Left ventricle myocardium inferior (tissue), 1 donor: Measurements from ENCODE around the gene KIF21A. TPM values are rescaled to one million over a fixed set of nuclear protein-coding genes. Genes with fewer than 3 reads are reported as not detected.

Experiments
- DNase-seq: peaks from one replicate; pipeline ENCODE4 v3.0.0-alpha.2; 2020
- H3K27ac ChIP-seq: fragments of 200-600 bp; replicated peaks from 2 replicates; pipeline ENCODE4 v1.8.0; 2021
- H3K27me3 ChIP-seq: fragments of 200-600 bp; 2 replicates; pipeline ENCODE4 v1.8.0; 2021; ENCODE audit warnings: low read depth
- H3K36me3 ChIP-seq: fragments of 200-600 bp; 2 replicates; pipeline ENCODE4 v1.8.0; 2021
- H3K4me1 ChIP-seq: fragments of 200-600 bp; 2 replicates; pipeline ENCODE4 v1.8.0; 2021
- H3K4me3 ChIP-seq: fragments of 200-600 bp; 2 replicates; pipeline ENCODE4 v1.8.0; 2021; ENCODE audit warnings: mild to moderate bottlenecking, moderate library complexity
- H3K9me3 ChIP-seq: fragments of 200-600 bp; replicated peaks from 2 replicates; pipeline ENCODE4 v1.8.0; 2021
- CTCF ChIP-seq: fragments of 200-600 bp; IDR thresholded peaks from 2 replicates; pipeline ENCODE4 v1.8.0; 2021; ENCODE audit warnings: antibody characterized with exemption, mild to moderate bottlenecking, borderline replicate concordance
- intact Hi-C: fragments of 100-400 bp; cut with micrococcal nuclease; formaldehyde crosslinking; loops from one replicate; pipeline ENCODE4 v1.11.0; 2022
- total RNA-seq: library from RNA; stranded (reverse); fragmentation: NEBNext Ultra II Directional; extraction: Animal tissue kit (Norgen Biotek cat#: 25700); gene quantifications from one replicate; pipeline ENCODE4 v1.2.1, GENCODE V29; 2021
- donor health status: DM: no; HTN: yes; CAD: no; lungs with severe emphysema.

The KIF21A gene
- total RNA-seq, 1 donor from 2014 or later, result 49.8 TPM

GRCh38 chr12:39357041-39357440 is 85.9 kb downstream of the KIF21A start:
- H3K4me3 ChIP-seq, result no peak overlapping the region
- no peaks in the 10 kb centered on the region for H3K9me3 ChIP-seq
- H3K36me3 ChIP-seq, result peaks cover 20% of the 10 kb centered on the region
- no peak for TF ChIP-seq CTCF
- DNase-seq, result no peak
- no peaks in the 10 kb centered on the region for H3K4me1 ChIP-seq
- H3K27me3 ChIP-seq, result no peaks in the 10 kb centered on the region
- H3K27ac ChIP-seq, result no peak overlapping the region
- intact Hi-C loops, result no loop called here

- H3K36me3 ChIP-seq, result peaks cover 15% of the 10 kb centered on the region
- no peak for TF ChIP-seq CTCF
- intact Hi-C loops, result no loop called here
Observed at GRCh38 chr12:39355841-39356240, 87.1 kb downstream of the KIF21A start.

DNA sequence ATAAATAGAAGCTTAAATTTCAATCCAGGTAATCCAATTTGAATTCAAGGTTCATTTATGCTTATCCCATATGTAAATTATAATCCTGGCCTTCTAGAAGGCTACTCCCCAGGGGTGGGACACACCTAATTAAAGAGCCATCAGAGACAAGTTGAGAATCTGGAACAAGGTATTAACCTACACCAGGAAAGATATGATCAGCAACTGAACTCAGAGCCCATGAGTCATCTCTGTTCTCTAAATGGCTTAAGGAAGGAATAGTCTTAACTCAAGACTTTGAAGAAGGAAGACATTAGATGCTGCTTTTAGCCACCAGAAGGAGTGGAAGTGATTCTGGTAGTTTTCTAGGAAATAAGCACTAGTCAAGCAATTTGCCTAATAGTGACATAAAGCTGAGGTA is 88.0 kb downstream of the KIF21A start:
- no peak for DNase-seq
- intact Hi-C loops, result no loop called here
- Histone ChIP-seq H3K27ac (no peak overlapping the region), H3K36me3 (peaks cover 15% of the 10 kb centered on the region), H3K4me1 (no peaks in the 10 kb centered on the region), H3K9me3 (no peaks in the 10 kb centered on the region), H3K27me3 (no peaks in the 10 kb centered on the region), H3K4me3 (no peak overlapping the region)
- no peak for TF ChIP-seq CTCF

More at GRCh38 chr12:39355841-39356240, 87.1 kb downstream of the KIF21A start:
- Histone ChIP-seq H3K4me1 (no peaks in the 10 kb centered on the region), H3K4me3 (no peak overlapping the region), H3K27me3 (no peaks in the 10 kb centered on the region), H3K27ac (no peak overlapping the region), H3K9me3 (no peaks in the 10 kb centered on the region)
- DNase-seq, result no peak

- no peak overlapping the region for H3K27ac ChIP-seq
- peaks cover 4% of the 10 kb centered on the region for H3K4me1 ChIP-seq
- H3K4me3 ChIP-seq, result no peak overlapping the region
- no peaks in the 10 kb centered on the region for H3K27me3 ChIP-seq
- peaks cover 15% of the 10 kb centered on the region for H3K36me3 ChIP-seq
- intact Hi-C loops, result no loop called here
- TF ChIP-seq CTCF, result no peak
- no peaks in the 10 kb centered on the region for H3K9me3 ChIP-seq
- no peak for DNase-seq
Observed at GRCh38 chr12:39352471-39353017, 90.4 kb downstream of the KIF21A start.

DNA sequence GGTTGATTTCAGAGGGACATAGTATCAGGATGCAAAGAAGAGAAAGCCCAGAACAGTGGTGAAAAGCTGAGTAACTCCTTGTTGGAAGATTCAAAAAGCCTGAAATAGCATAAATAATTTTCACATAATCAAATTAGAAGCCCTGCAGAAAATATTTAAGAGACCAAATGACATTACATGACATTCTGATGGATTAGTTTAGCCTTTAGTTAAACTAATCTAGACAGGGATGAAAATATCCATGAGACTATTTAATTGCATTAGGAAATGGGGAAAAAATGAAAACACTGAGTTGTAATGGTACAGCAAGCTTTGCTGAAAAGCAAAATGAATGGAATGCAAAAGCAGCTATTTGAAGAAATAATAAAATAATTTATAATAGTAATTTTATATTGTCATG is 91.8 kb downstream of the KIF21A start:
- no peak for TF ChIP-seq CTCF
- no peaks in the 10 kb centered on the region for H3K27me3 ChIP-seq
- no peaks in the 10 kb centered on the region for H3K9me3 ChIP-seq
- H3K4me1 ChIP-seq, result peaks cover 4% of the 10 kb centered on the region
- H3K4me3 ChIP-seq, result no peak overlapping the region
- no peak for DNase-seq
- no peak overlapping the region for H3K27ac ChIP-seq
- H3K36me3 ChIP-seq, result peaks cover 10% of the 10 kb centered on the region
- intact Hi-C loops, result no loop called here
